SH-SY5Y (cell line): ENCODE measurements around the gene HPS3.

Experiments
- GATA2 ChIP-seq: IDR thresholded peaks from 2 replicates; pipeline ENCODE4 v1.6.1; 2011; ENCODE audit warnings: mild to moderate bottlenecking, low read depth, low read length
- GATA3 ChIP-seq: IDR thresholded peaks from 2 replicates; pipeline ENCODE4 v1.6.1; 2011; ENCODE audit warnings: low read depth, mild to moderate bottlenecking, low read length, moderate library complexity

DNA sequence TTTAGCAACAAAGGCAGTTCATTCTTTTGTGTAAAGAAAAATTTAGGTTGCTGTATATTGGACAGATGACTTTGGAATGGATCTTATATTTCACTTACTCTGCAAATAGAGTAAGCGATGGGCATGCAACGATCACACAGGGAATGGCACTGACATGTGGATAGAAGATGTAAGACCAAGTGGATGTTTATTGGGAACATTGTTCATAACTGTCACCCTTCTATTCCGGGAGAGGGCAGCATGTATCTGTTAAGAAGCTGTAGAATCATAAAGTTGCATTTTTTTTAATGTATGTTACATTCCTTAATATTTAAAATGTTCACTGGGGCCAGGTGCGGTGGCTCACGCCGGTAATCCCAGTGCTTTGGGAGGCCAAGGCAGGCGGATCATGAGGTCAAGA, 41.2 kb downstream of the HPS3 start:
- no peak for TF ChIP-seq GATA3
- no peak for TF ChIP-seq GATA2
